DND-41 (cell line): ENCODE measurements around the gene ETV1.

Experiments
- EZH2 ChIP-seq: IDR thresholded peaks from 3 replicates; pipeline ENCODE4 v1.6.1; 2012; ENCODE audit warnings: borderline replicate concordance, low read depth, mild to moderate bottlenecking, moderate library complexity, low read length, inconsistent platforms; ENCODE audit not compliant: severe bottlenecking
- TF ChIP-seq, protein P1 (sequence below): IDR thresholded peaks from 2 replicates; pipeline ENCODE4 v1.5.1; 2012; ENCODE audit warnings: borderline replicate concordance, low read length, moderate library complexity, mild to moderate bottlenecking; ENCODE audit not compliant: poor library complexity, severe bottlenecking; ENCODE audit errors: extremely low read depth

DNA sequence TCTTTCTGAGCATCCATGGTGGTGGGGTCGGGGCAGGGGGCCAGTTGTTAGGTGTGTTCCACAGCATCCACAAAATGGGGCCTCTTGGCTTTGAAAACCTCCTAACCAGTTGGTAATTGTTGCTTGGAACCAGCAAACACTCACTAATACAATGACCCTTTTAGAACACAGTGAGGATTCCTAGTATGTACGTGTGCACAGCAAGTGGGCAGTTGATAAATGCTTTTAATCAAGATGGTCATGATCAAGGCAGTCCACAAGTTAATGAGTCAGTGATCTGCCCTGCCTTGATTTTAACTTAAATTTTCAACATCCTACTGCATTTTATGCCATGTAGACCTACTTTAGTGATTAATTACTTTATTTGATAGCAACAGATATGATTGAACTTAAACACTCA is 103.1 kb downstream of the ETV1 start:
- TF ChIP-seq, protein P1, sequence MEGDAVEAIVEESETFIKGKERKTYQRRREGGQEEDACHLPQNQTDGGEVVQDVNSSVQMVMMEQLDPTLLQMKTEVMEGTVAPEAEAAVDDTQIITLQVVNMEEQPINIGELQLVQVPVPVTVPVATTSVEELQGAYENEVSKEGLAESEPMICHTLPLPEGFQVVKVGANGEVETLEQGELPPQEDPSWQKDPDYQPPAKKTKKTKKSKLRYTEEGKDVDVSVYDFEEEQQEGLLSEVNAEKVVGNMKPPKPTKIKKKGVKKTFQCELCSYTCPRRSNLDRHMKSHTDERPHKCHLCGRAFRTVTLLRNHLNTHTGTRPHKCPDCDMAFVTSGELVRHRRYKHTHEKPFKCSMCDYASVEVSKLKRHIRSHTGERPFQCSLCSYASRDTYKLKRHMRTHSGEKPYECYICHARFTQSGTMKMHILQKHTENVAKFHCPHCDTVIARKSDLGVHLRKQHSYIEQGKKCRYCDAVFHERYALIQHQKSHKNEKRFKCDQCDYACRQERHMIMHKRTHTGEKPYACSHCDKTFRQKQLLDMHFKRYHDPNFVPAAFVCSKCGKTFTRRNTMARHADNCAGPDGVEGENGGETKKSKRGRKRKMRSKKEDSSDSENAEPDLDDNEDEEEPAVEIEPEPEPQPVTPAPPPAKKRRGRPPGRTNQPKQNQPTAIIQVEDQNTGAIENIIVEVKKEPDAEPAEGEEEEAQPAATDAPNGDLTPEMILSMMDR = no peak
- TF ChIP-seq EZH2 = no peak
